K562 (cell line): Measurements from ENCODE around the gene STPG4. TPM values are rescaled to one million over a fixed set of nuclear protein-coding genes. Genes with fewer than 3 reads are reported as not detected.

Experiments used
- ATAC-seq: fragments of 200-7000 bp; cut with Tn5 transposase; 3 replicates; pipeline ENCODE4 v1.9.1; 2020; ENCODE audit warnings: moderate library complexity
- BruUV-seq: library from RNA; stranded (reverse); fragments of 400-500 nt; replicated peaks from 2 replicates; lab custom pipeline; 2021; lab: Mats Ljungman, UMichigan
- CTCF ChIA-PET: fragments of 300-600 bp; formaldehyde crosslinking; extraction: SDS; loops from one replicate; lab custom pipeline; 2021; ENCODE audit warnings: low intra/inter-chr PET ratio; lab: Yijun Ruan, JAX
- POLR2A ChIA-PET: fragments of 300-600, 350-650 bp; sonication (Branson Sonifier 250); formaldehyde crosslinking; extraction: SDS; loops from one replicate; lab custom pipeline; 2021; ENCODE audit warnings: antibody characterized with exemption, inconsistent platforms; lab: Yijun Ruan, JAX
- DNase-seq, 4 experiments: peaks; one replicate each; pipeline versions ENCODE4 v3.0.0 to v3.0.0-alpha.2; 2011 to 2018; ENCODE audit warnings: low spot score in 3 of 4, mixed read lengths in 3 of 4; ENCODE audit errors: extremely low read depth in 1 of 4
- FAIRE-seq: peaks from 2 replicates; lab custom pipeline; 2011; peaks lifted over from hg19 to GRCh38; lab: Jason Lieb, UNC
- H2AFZ ChIP-seq: 2 replicates; pipeline ENCODE4 v1.6.0; 2011; ENCODE audit warnings: low read depth, low read length, control low read depth, inconsistent platforms
- H3K27ac ChIP-seq: fragments of 200-600 bp; 3 replicates; pipeline ENCODE4 v1.8.0; 2011; ENCODE audit warnings: low read depth, mild to moderate bottlenecking, control low read depth, inconsistent platforms, low read length, moderate library complexity, mixed read lengths; ENCODE audit errors: extremely low read depth
- H3K27me3 ChIP-seq, 2 experiments: fragments of 300-600 bp in 1 of 2; 2 replicates in 1 of 2; 3 replicates in 1 of 2; pipeline versions ENCODE4 v1.6.0 to v1.8.0; 2011; ENCODE audit warnings: inconsistent platforms in 2 of 2, low read length in 2 of 2, mild to moderate bottlenecking in 1 of 2, mixed read lengths in 1 of 2, moderate library complexity in 1 of 2; ENCODE audit not compliant: control insufficient read depth in 2 of 2, insufficient read depth in 2 of 2
- H3K36me3 ChIP-seq: fragments of 300-600 bp; 3 replicates; pipeline ENCODE4 v1.8.0; 2011; ENCODE audit warnings: mild to moderate bottlenecking, low read length, inconsistent platforms; ENCODE audit not compliant: control insufficient read depth, insufficient read depth
- H3K4me1 ChIP-seq, 2 experiments: fragments of 200-600 bp in 1 of 2; replicated peaks in 1 of 2; 2 replicates in 1 of 2; 3 replicates in 1 of 2; pipeline versions ENCODE4 v1.5.1 to v1.8.0; 2011; ENCODE audit warnings: inconsistent platforms in 2 of 2, low read length in 2 of 2, mild to moderate bottlenecking in 1 of 2, mixed read lengths in 1 of 2, moderate library complexity in 1 of 2; ENCODE audit not compliant: control insufficient read depth in 2 of 2, insufficient read depth in 2 of 2
- H3K4me2 ChIP-seq: 2 replicates; pipeline ENCODE4 v1.6.1; 2011; ENCODE audit warnings: low read length, control low read depth, inconsistent platforms, mixed read lengths; ENCODE audit not compliant: insufficient read depth
- H3K4me3 ChIP-seq: fragments of 200-600 bp; sonication (generic), shearing (Covaris generic); 2 replicates; pipeline ENCODE4 v1.5.1; 2016; ENCODE audit warnings: control low read depth, inconsistent platforms
- H3K79me2 ChIP-seq: fragments of 200-600 bp; 3 replicates; pipeline ENCODE4 v1.8.0; 2011; ENCODE audit warnings: low read length, inconsistent platforms; ENCODE audit not compliant: control insufficient read depth, insufficient read depth
- H3K9ac ChIP-seq, 2 experiments: 2 replicates each; pipeline versions ENCODE4 v1.6.0 to v1.6.1; 2011; ENCODE audit warnings: low read depth in 2 of 2, low read length in 2 of 2, control low read depth in 1 of 2, inconsistent platforms in 1 of 2, mild to moderate bottlenecking in 1 of 2, mixed read lengths in 1 of 2; ENCODE audit not compliant: insufficient read depth in 1 of 2
- H3K9me1 ChIP-seq: one replicate; pipeline ENCODE4 v1.6.0; 2011; ENCODE audit warnings: inconsistent platforms, mild to moderate bottlenecking, low read length, moderate library complexity; ENCODE audit not compliant: control insufficient read depth, insufficient read depth
- H3K9me3 ChIP-seq: replicated peaks from 2 replicates; pipeline ENCODE4 v1.5.1; 2011; ENCODE audit warnings: low read depth, low read length, inconsistent platforms; ENCODE audit not compliant: control insufficient read depth, insufficient read depth
- H4K20me1 ChIP-seq: replicated peaks from 2 replicates; pipeline ENCODE4 v1.6.1; 2011; ENCODE audit warnings: low read length, inconsistent platforms, mixed read lengths; ENCODE audit not compliant: control insufficient read depth, insufficient read depth
- DIDO1 ChIP-seq: fragments of 450-650 bp; IDR thresholded peaks from 2 replicates; pipeline ENCODE4 v1.6.1; 2016; ENCODE audit warnings: low read depth, missing biosample characterization, missing genetic modification characterization
- E2F3 ChIP-seq: fragments of 250-450 bp; sonication (Bioruptor Pico); IDR thresholded peaks from 2 replicates; pipeline ENCODE4 v1.4.0; 2020; ENCODE audit warnings: mild to moderate bottlenecking
- E2F5 ChIP-seq: sonication (generic); formaldehyde crosslinking; IDR thresholded peaks from 2 replicates; pipeline ENCODE4 v1.8.0; 2022; ENCODE audit warnings: mild to moderate bottlenecking, missing genetic modification reagents
- E4F1 ChIP-seq: fragments of 250-450 bp; sonication (Bioruptor Pico); IDR thresholded peaks from 2 replicates; pipeline ENCODE4 v1.5.0; 2021; ENCODE audit warnings: mild to moderate bottlenecking, borderline replicate concordance
- ESRRA ChIP-seq: fragments of 450-650 bp; IDR thresholded peaks from 2 replicates; pipeline ENCODE4 v1.6.1; 2014; ENCODE audit warnings: low read depth, mild to moderate bottlenecking, moderate library complexity, borderline replicate concordance
- HDAC6 ChIP-seq: IDR thresholded peaks from 2 replicates; pipeline ENCODE4 v1.6.1; 2012; ENCODE audit warnings: low read depth, mild to moderate bottlenecking, control low read depth, inconsistent platforms, low read length, moderate library complexity
- MAFG ChIP-seq: fragments of 450-650 bp; conservative IDR thresholded peaks from 2 replicates; pipeline ENCODE4 v1.6.1; 2016; ENCODE audit warnings: missing genetic modification characterization, missing compliant biosample characterization
- NCOA2 ChIP-seq, 2 experiments: fragments of 450-650 bp; IDR thresholded peaks; 2 replicates each; pipeline ENCODE4 v1.6.1; 2018; ENCODE audit warnings: mild to moderate bottlenecking in 2 of 2, moderate library complexity in 1 of 2; ENCODE audit not compliant: partially characterized antibody in 2 of 2
- RNF219 ChIP-seq: fragments of 250-450 bp; sonication (Bioruptor Pico); IDR thresholded peaks from 2 replicates; pipeline ENCODE4 v1.5.0; 2022; ENCODE audit warnings: mild to moderate bottlenecking
- SMAD3 ChIP-seq: fragments of 450-650 bp; formaldehyde crosslinking; conservative IDR thresholded peaks from 2 replicates; pipeline ENCODE4 v1.4.0; 2020; ENCODE audit warnings: mild to moderate bottlenecking
- ZNF57 ChIP-seq: fragments of 450-650 bp; formaldehyde crosslinking; IDR thresholded peaks from 2 replicates; pipeline ENCODE4 v1.4.0; 2020; ENCODE audit warnings: mild to moderate bottlenecking, moderate library complexity
- ZNF778 ChIP-seq: fragments of 450-650 bp; formaldehyde crosslinking; IDR thresholded peaks from 2 replicates; pipeline ENCODE4 v1.4.0; 2020; ENCODE audit warnings: mild to moderate bottlenecking, moderate library complexity
- WGBS: fragments of 100-300 bp; shearing (Covaris generic); methylation state at CpG from one replicate; pipeline ENCODE4 v1.1.6; 2016; ENCODE audit warnings: low coverage, mixed read lengths; ENCODE audit not compliant: insufficient coverage; ENCODE audit errors: missing lambda C conversion rate; 5-methylcytosine and 5-hydroxymethylcytosine counted together
- in situ Hi-C: fragments of 300-500 bp; cut with MboI; formaldehyde crosslinking; loops from 4 replicates; pipeline ENCODE4 v1.15.0; 2018; ENCODE audit warnings: inconsistent platforms, mixed read lengths
- intact Hi-C: fragments of 100-400 bp; cut with micrococcal nuclease; formaldehyde crosslinking; loops from 2 replicates; pipeline ENCODE4 v1.14.2; 2022
- polyA plus RNA-seq, 8 experiments: library from polyadenylated mRNA; depleted of rRNA in 4 of 8; stranded (reverse) in 5 of 8; unstranded in 3 of 8; fragments of >200 nt; fragmentation: Nextera tagmentation in 2 of 8; fragmentation: Illumina TruSeq in 1 of 8; extraction: Ambion mirVana in 2 of 8; extraction: Trizol in 1 of 8; gene quantifications; 2 replicates each; pipeline versions ENCODE4 v1.2.1 to v1.2.3, GENCODE V29; 2011 to 2014; ENCODE audit warnings: inconsistent platforms in 1 of 8, missing spikeins in 1 of 8
- total RNA-seq, 7 experiments: library from RNA; depleted of rRNA in 6 of 7; stranded (reverse); fragments of >200 nt in 6 of 7; fragmentation: Illumina TruSeq in 2 of 7; extraction: Trizol in 2 of 7; gene quantifications; 2 replicates each; pipeline versions ENCODE4 v1.2.1 to v1.2.3, GENCODE V29; 2011 to 2021; ENCODE audit warnings: low replicate concordance in 1 of 7

STPG4 gene
- total and polyA plus RNA-seq, 9 of the 15 experiments (the other 6 are each of a cell fraction or from before 2014, with no cell fraction given) = 0.10 to 0.68 (median 0.22) TPM; not detected in 6

- Histone ChIP-seq H2AFZ (no peak overlapping the region), H3K9me3 (no peaks in the 10 kb centered on the region), H3K4me3 (no peak overlapping the region), H3K36me3 (no peaks in the 10 kb centered on the region), H3K4me2 (no peak overlapping the region), H3K4me1 (peaks cover 8 to 14% of the 10 kb centered on the region in 2 experiments; a peak in 4 of 5 replicates), H4K20me1 (no peaks in the 10 kb centered on the region), H3K9me1 (no peaks in the 10 kb centered on the region), H3K79me2 (no peaks in the 10 kb centered on the region), H3K27ac (no peak overlapping the region), H3K9ac (no peak overlapping the region), H3K27me3 (no peaks in the 10 kb centered on the region)
- BruUV-seq = no TSS peak
- ATAC-seq (no peak), DNase-seq (no peak), FAIRE-seq (no peak)
- intact Hi-C loops = no loop called here
- ChIA-PET POLR2A (interaction anchor here (0.6 kb wide), 1 partner anchor 18 kb away, joined by 3 read pairs; no protein-coding TSS in a partner anchor), CTCF (no interaction called here)
- in situ Hi-C loops = no loop called here
- 58% methylated on average over 5 of the region's 5 CpGs for WGBS
- TF ChIP-seq RNF219 (CRISPR knock-in tag) (no peak), ZNF57 (CRISPR knock-in tag) (no peak), E2F5 (CRISPR knock-in tag) (no peak), ZNF778 (CRISPR knock-in tag) (no peak), DIDO1 (tag) (no peak), HDAC6 (no peak), E2F3 (CRISPR knock-in tag) (no peak), MAFG (tag) (no peak), E4F1 (CRISPR knock-in tag) (no peak), ESRRA (no peak), NCOA2 (IDR thresholded peaks at IDR 0.05; ENCODE audit: partially characterized antibody in 2 of 2) (no peak), SMAD3 (CRISPR knock-in tag) (no peak)
Observed at GRCh38 chr2:47092465-47092864, 62.6 kb downstream of the STPG4 start.
